HT1080 (cell line): ENCODE results near the gene PCDHGB4. TPM values are rescaled to one million over a fixed set of nuclear protein-coding genes. Genes with fewer than 3 reads are reported as not detected.
A peak's percentile ranks its signal among the peaks of the same experiment; 100 is the strongest.
"Not testable (repeated sequence)": the region's sequence is repeated elsewhere in the genome, so short reads cannot be mapped to it uniquely, and the experiment has no call there.

Experiments used
- DNase-seq: peaks from one replicate; pipeline ENCODE4 v3.0.0-alpha.2; 2015; ENCODE audit warnings: low read depth
- polyA plus RNA-seq, 2 experiments: library from polyadenylated mRNA; depleted of rRNA; stranded (reverse); fragments of >200 nt; gene quantifications; 2 replicates each; pipeline ENCODE4 v1.2.3, GENCODE V29; 2015
- total RNA-seq: library from RNA; depleted of rRNA; stranded (reverse); fragments of >200 nt; shearing (Covaris generic); gene quantifications from 2 replicates; pipeline ENCODE4 v1.2.3, GENCODE V29; 2014; rRNA removed

The PCDHGB4 gene
- total RNA-seq = 9.9 and 10.2 TPM in 2 replicates
- 4.3 and 6.4 TPM in 2 replicates for polyA plus RNA-seq (2015; cell fraction: cytosol; rRNA removed)
- polyA plus RNA-seq (2015; cell fraction: nucleus; rRNA removed) = 38.9 and 39.3 TPM in 2 replicates

DNA sequence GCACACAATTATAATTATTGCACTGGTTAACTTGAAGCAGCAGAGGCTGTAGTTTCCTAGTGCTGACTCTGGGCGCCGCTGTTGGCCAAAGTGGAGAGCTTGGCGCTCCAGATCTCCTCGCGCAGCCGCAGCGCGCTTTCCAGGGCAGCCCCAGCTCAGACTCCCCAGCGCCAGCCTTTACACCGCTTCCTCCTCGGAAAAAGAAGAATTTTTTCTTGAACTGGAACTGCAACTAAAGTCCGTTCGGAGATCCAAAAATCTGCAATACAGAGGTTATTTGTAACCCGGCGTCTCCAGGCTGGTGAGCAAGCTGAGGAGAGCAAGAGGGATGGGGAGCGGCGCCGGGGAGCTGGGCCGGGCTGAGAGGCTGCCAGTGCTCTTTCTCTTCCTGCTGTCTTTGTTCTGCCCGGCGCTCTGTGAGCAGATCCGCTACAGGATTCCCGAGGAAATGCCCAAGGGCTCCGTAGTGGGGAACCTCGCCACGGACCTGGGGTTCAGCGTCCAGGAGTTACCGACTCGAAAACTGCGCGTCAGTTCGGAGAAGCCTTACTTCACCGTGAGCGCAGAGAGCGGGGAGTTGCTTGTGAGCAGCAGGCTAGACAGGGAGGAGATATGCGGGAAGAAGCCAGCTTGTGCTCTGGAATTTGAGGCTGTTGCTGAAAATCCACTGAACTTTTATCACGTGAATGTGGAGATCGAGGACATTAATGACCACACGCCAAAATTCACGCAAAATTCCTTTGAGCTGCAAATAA, at the start of gene PCDHGB4:
Gene PCDHGB4 (plus strand): TSS at position 142 of the 755 bp plus-strand sequence. CDS start 187 bp downstream, at position 329.
- DNase-seq = peak; percentile 66

DNA sequence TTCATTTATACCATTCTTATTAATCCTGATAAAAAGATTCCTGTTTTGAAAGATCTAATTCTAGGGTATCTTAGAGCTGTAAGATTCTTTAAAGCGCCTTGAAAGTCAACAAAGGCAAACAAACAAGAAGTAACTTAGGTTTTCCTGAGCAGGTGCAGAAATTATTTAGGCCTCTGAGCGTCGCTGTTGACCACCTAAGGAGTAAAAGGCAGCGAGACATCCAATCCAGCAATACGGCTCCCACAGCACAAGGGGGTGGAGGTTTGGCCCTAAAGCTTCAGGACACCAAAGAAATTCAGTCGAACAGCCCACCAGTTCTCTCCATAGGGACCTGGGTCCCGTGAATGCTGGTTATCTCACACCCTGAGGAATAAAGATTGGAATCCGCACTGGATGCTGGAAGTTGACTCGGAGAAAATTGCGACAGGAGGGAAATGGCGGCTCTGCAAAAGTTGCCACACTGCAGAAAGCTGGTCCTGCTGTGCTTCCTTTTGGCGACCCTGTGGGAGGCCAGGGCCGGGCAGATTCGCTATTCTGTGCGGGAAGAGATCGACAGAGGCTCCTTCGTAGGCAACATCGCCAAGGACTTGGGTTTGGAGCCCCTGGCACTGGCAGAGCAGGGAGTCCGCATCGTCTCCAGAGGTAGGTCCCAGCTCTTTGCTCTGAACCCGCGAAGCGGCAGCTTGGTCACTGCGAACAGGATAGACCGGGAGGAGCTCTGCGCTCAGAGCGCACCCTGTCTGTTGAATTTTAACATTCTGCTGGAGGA, 48.8 kb upstream of the PCDHGB4 start, which contains the start of gene PCDHGA2:
Gene PCDHGA2 (plus strand): TSS at position 223 of the 769 bp plus-strand sequence.
- DNase-seq = peak; percentile 36

DNA sequence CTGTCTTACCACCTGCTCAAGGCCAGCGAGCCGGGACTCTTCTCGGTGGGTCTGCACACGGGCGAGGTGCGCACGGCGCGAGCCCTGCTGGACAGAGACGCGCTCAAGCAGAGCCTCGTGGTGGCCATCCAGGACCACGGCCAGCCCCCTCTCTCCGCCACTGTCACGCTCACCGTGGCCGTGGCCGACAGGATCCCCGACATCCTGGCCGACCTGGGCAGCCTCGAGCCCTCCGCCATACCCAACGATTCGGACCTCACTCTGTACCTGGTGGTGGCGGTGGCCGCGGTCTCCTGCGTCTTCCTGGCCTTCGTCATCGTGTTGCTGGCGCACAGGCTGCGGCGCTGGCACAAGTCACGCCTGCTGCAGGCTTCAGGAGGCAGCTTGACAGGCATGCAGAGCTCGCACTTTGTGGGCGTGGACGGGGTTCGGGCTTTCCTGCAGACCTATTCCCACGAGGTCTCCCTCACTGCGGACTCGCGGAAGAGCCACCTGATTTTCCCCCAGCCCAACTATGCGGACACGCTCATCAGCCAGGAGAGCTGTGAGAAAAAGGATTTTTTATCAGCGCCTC, 46.6 kb upstream of the PCDHGB4 start:
- DNase-seq = not testable (repeated sequence)

DNA sequence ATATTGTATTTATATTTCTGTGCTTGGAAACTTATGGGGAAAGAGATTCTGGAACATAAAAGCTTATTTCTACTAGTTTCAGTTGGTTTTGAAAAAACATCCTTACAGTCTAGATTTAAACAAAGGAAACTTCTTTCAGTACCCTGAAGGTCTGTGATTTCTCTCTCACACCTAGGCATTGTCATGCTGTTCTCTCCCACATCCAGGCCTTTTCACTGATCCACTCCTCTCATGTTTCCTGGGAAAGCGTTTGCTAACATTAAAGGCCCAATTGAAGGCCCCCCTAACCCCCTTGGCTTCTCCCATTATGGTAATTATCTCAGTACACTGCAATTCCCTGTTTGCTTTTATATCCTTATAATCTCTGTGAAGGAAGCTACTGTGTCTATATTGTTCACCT, 44.7 kb upstream of the PCDHGB4 start:
- DNase-seq = no peak

DNA sequence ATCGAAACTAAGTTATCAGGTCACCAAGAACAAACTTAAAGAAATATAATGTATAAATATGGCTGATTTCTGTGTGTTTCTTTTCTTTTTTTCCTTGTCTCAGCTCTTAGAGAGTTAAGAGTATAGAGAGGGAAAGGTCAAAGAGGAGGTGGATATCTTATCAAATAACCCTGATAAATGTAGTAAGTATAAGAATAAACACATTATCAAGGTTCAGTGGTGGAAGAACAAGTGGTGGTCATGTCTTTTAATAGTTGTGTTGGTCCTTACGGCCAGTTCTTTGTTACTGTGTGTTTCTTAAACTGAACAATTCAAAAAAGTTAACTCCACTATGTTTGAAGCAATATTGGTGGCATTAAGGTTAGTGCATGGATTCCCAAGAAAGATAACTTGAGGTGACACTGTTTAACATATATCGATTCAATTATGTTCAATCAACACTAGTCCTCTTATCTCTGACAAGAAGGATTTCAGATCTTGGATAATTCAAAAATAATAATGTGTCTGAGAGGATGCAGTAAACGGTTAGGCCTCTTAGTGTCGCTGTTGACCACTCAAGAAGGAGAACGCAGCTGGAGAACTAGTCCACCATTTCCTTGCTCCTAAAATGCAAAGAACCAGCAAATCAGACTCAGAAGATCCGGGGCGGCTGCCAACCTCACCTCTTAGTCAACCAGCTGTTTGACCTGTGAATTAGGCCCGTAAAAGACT, 44.1 kb upstream of the PCDHGB4 start, which contains the start of gene PCDHGA3:
Gene PCDHGA3 (plus strand): TSS at position 588 of the 711 bp plus-strand sequence. CDS start 205 bp downstream, outside the sequence.
- peak; percentile 34 for DNase-seq

DNA sequence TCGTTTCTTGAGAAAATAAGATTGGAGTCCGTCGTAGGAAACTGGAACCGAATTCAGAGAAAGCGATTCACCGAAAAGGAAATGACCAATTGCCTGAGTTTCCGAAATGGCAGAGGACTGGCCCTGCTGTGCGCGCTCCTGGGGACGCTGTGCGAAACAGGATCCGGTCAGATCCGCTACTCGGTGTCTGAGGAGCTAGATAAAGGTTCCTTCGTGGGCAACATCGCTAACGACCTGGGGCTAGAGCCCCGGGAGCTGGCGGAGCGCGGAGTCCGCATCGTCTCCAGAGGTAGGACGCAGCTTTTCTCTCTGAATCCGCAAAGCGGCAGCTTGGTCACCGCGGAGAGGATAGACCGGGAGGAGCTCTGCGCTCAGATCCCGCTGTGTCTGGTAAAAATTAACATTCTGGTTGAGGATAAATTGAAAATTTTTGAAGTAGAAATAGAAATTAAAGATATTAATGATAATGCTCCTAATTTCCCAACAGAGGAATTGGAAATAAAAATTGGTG, 43.5 kb upstream of the PCDHGB4 start:
- DNase-seq = no peak

DNA sequence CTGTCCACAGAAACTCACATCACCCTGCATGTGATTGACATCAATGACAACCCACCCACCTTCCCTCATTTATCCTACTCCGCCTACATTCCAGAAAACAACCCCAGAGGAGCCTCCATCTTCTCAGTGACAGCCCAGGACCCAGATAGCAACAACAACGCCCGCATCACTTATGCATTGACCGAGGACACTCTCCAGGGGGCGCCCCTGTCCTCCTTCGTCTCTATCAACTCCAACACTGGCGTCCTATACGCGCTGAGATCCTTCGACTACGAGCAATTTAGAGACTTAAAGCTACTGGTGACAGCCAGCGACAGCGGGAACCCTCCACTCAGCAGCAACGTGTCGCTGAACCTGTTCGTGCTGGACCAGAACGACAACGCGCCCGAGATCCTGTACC, 42.2 kb upstream of the PCDHGB4 start:
- DNase-seq = no peak

DNA sequence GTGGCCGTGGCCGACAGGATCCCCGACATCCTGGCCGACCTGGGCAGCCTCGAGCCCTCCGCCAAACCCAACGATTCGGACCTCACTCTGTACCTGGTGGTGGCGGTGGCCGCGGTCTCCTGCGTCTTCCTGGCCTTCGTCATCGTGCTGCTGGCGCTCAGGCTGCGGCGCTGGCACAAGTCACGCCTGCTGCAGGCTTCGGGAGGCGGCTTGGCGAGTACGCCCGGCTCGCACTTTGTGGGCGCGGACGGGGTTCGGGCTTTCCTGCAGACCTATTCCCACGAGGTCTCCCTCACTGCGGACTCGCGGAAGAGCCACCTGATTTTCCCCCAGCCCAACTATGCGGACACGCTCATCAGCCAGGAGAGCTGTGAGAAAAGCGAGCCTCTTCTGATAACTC, 41.5 kb upstream of the PCDHGB4 start:
- not testable (repeated sequence) for DNase-seq

DNA sequence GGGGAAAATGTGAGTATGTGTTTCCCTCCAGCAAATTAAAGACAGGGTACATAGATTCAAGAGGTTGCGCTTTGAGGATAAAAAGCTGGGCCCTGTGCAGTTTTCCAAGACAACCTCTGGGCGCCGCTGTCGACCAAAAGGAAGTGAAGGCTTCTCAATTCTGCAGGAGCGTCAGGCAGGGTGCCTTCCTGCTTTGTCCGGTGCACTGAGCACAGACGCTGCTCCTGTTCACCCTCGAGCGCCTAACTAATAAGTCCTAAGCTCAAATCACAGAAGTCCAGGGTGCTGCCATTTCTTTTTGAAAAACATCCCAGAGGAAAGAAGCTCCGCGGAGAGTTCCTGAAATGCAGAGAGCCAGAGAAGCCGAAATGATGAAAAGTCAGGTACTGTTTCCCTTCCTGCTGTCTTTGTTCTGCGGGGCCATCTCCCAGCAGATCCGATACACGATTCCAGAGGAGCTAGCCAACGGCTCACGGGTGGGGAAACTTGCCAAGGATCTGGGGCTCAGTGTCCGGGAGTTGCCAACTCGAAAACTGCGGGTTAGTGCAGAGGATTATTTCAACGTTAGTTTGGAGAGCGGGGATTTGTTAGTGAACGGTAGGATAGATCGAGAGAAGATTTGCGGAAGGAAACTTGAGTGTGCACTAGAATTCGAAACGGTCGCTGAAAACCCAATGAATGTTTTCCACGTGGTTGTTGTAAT, 37.4 kb upstream of the PCDHGB4 start, which contains the start of gene PCDHGB1:
Gene PCDHGB1 (plus strand): TSS at position 183 of the 703 bp plus-strand sequence. CDS start 162 bp downstream, at position 345.
- DNase-seq = peak; percentile 32

DNA sequence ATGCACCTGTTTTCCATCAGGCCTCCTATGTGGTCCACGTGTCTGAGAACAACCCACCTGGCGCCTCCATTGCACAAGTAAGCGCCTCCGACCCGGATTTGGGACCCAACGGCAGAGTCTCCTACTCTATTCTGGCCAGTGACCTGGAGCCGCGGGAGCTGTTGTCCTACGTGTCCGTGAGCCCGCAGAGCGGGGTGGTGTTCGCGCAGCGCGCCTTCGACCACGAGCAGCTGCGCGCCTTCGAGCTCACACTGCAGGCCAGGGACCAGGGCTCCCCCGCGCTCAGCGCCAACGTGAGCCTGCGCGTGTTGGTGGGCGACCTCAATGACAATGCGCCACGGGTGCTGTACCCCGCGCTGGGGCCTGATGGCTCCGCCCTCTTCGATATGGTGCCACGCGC, 35.9 kb upstream of the PCDHGB4 start:
- DNase-seq = no peak

DNA sequence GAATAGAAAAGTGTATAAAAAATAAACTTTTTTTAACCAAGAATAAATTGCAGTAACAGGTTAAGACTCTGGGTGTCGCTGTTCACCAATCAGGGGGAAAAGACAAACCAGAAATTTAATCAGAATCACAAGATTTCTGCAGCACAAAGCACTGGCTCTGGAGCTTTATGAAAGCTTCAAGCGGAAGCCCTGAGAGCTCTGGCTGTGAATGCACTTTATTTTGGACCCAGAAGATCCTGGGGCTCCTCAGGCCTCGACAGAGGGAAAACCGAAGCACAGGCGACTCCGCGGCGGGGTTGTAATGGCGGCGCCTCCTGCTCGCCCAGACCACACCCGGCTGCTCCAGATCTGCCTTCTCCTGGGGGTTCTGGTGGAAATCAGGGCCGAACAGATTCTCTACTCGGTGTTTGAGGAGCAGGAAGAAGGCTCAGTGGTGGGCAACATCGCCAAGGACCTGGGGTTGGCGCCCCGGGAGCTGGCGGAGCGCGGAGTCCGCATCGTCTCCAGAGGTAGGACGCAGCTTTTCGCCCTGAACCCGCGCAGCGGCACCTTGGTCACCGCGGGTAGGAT, 32.5 kb upstream of the PCDHGB4 start, which contains the start of gene PCDHGA4:
Gene PCDHGA4 (plus strand): TSS at position 122 of the 570 bp plus-strand sequence. CDS start 87 bp downstream, at position 209.
- no peak for DNase-seq

DNA sequence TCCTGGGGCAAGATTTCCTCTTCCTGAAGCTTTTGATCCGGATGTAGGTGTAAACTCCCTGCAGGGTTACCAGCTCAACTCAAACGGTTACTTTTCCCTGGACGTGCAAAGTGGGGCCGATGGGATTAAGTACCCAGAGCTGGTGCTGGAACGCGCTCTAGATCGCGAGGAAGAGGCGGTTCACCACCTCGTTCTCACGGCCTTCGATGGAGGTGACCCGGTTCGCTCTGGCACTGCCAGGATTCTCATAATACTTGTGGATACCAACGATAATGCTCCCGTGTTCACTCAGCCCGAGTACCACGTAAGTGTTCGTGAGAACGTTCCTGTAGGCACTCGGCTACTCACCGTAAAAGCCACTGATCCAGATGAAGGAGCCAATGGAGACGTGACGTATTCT, 31.9 kb upstream of the PCDHGB4 start:
- DNase-seq = no peak

DNA sequence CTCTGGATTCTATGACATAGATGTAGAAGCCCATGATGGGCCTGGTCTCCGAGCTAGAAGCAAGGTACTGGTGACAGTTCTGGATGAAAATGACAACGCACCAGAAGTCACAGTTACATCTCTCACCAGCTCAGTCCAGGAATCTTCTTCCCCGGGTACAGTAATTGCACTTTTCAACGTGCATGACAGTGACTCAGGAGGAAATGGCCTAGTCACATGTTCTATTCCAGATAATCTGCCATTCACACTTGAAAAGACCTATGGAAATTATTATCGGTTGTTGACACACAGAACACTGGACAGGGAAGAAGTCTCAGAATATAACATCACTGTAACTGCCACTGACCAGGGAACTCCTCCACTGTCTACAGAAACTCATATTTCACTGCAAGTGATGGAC, 31.4 kb upstream of the PCDHGB4 start:
- no peak for DNase-seq

DNA sequence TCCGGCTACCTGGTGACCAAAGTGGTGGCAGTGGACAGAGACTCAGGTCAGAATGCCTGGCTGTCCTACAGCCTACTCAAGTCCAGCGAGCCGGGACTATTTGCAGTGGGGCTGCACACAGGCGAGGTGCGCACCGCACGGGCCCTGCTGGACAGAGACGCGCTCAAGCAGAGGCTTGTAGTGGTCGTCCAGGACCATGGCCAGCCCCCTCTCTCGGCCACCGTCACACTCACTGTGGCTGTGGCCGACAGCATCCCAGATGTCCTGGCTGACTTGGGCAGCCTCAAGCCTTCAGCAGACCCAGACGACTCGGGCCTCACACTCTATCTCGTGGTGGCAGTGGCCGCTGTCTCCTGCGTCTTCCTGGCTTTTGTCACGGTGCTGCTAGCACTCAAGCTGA, 30.5 kb upstream of the PCDHGB4 start:
- DNase-seq = no peak

DNA sequence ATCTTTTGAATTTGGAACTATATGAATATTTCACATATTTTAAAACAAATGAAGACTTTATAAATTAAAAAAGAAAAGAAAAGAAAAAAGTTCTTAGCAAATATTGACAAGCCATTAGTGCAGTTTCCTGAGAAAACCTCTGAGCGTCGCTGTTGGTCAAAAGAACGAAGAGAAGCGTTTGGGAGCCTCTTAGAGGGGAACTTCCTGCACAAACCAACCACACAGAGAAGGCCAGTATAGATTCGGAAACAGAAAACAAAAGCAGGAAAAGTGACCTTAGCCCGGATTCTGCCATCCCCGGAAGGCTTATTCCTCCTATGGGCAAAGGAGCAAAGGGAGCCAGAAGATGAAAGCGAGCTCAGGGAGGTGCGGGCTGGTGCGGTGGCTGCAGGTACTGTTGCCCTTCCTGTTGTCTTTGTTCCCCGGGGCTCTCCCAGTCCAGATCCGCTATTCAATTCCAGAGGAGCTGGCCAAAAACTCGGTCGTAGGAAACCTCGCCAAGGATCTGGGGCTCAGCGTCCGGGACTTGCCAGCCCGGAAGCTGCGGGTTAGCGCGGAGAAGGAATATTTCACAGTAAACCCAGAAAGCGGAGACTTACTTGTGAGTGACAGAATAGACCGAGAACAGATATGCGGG, 27.6 kb upstream of the PCDHGB4 start, which contains the start of gene PCDHGB2:
Gene PCDHGB2 (plus strand): TSS at position 205 of the 637 bp plus-strand sequence. CDS start 142 bp downstream, at position 347.
- peak; percentile 30 for DNase-seq

DNA sequence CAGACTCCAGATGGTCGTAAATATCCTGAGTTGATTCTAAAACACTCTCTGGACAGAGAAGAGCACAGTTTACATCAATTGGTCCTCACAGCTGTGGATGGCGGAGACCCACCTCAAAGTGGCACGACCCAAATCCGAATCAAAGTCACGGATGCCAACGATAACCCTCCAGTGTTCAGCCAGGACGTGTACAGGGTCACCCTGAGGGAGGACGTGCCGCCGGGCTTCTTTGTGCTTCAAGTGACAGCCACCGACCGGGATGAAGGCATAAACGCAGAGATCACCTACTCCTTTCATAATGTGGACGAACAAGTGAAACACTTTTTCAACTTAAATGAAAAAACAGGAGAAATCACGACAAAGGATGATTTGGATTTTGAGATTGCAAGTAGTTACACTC, 26.8 kb upstream of the PCDHGB4 start:
- DNase-seq = no peak

DNA sequence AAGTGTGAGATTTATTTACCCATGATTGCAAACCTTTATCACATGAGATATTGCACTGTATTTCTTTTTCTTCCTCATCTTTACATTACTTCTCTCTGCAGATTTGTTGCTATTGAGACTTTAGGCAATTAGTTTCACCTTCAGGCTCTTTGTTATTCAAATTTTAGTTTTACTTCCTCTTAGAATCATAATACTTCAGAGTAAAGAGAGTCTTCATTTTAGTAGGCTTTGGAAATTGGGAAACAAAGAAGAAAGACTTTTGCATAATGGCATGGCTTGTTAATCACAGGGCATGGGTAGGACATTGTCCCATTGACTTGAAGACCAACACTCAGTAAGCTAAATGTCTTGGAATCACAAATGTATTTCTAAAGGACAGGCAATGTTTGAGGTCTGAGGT, 24.8 kb upstream of the PCDHGB4 start:
- no peak for DNase-seq

DNA sequence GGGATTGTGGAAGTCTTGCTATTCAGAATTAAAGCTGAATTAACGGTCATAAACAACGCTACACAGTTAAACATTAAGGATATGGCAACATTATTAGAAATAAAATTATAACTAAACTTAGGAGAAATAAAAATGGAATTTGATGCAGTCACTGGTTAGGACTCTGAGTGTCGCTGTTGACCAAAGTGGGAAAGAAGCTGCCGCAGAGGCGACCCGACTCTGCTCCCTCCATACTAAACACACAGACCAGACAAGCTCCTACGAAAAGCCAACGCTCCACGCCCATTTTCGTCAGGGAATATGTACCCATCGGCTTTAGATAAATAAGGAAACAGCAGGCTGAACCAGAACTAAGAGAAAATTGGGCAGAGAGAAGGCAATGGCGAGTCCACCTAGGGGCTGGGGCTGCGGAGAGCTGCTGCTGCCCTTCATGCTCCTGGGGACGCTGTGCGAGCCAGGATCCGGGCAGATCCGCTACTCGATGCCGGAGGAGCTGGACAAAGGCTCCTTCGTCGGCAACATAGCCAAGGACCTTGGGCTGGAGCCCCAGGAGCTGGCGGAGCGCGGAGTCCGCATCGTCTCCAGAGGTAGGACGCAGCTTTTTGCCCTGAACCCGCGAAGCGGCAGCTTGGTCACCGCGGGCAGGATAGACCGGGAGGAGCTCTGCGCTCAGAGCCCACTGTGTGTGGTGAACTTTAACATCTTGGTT, 23.4 kb upstream of the PCDHGB4 start, which contains the start of gene PCDHGA5:
Gene PCDHGA5 (plus strand): TSS at position 211 of the 709 bp plus-strand sequence. CDS start 169 bp downstream, at position 380.
- no peak for DNase-seq
